HUES64 (cell line): ENCODE results near the gene KRT33A.

Experiments
- H3K27ac ChIP-seq: 2 replicates; pipeline ENCODE4 v1.7.0; 2013; ENCODE audit warnings: low read depth, low read length, inconsistent platforms
- H3K27me3 ChIP-seq: 2 replicates; pipeline ENCODE4 v1.6.1; 2013; ENCODE audit warnings: mild to moderate bottlenecking, low read length; ENCODE audit not compliant: insufficient read depth
- H3K36me3 ChIP-seq: 2 replicates; pipeline ENCODE4 v1.6.1; 2013; ENCODE audit warnings: mild to moderate bottlenecking, low read length; ENCODE audit not compliant: insufficient read depth
- H3K4me1 ChIP-seq: 2 replicates; pipeline ENCODE4 v1.6.1; 2013; ENCODE audit warnings: mild to moderate bottlenecking, low read length, moderate library complexity; ENCODE audit not compliant: insufficient read depth
- H3K4me3 ChIP-seq: 2 replicates; pipeline ENCODE4 v1.5.1; 2013; ENCODE audit warnings: mild to moderate bottlenecking, low read length, moderate library complexity
- H3K9ac ChIP-seq: 2 replicates; pipeline ENCODE4 v1.6.1; 2013; ENCODE audit warnings: mild to moderate bottlenecking, low read depth, low read length
- H3K9me3 ChIP-seq: 2 replicates; pipeline ENCODE4 v1.6.1; 2013; ENCODE audit warnings: low read depth, low read length; ENCODE audit not compliant: insufficient read depth
- WGBS: fragments of 150-250, 120-280 bp; methylation state at CpG from one replicate; pipeline ENCODE4 v1.1.7; 2013; ENCODE audit warnings: missing lambda C conversion rate; 5-methylcytosine and 5-hydroxymethylcytosine counted together

The KRT33A gene

GRCh38 chr17:41296846-41297245 lies 53.8 kb downstream of the KRT33A start:
- Histone ChIP-seq H3K36me3 (no peaks in the 10 kb centered on the region), H3K9ac (no peak overlapping the region), H3K4me3 (no peak overlapping the region), H3K27me3 (no peaks in the 10 kb centered on the region), H3K9me3 (no peaks in the 10 kb centered on the region), H3K27ac (no peak overlapping the region), H3K4me1 (no peaks in the 10 kb centered on the region)
- 92% methylated on average over 1 of the region's 1 CpG for WGBS
